ENCODE results near the gene CACNG1.

- no peak for TF ChIP-seq CTCF (IDR thresholded peaks at IDR 0.05)
- TF ChIP-seq POLR2A (IDR thresholded peaks at IDR 0.05) = no peak
Measured at GRCh38 chr17:67026341-67026740, 18.0 kb upstream of the CACNG1 start.

All from testis (tissue), 2 donors.